MM.1S (cell line): Measurements from ENCODE around the gene FBXW9.
"Not testable (repeated sequence)": the region's sequence is repeated elsewhere in the genome, so short reads cannot be mapped to it uniquely, and the experiment has no call there.

Source experiments
- DNase-seq: peaks from one replicate; pipeline ENCODE4 v3.0.0-alpha.2; 2015
- H2AFZ ChIP-seq: fragments of 300-600 bp; sonication (generic); 2 replicates; pipeline ENCODE4 v1.6.0; 2016; ENCODE audit warnings: antibody characterized with exemption, low read length
- H3F3A ChIP-seq: fragments of 300-600 bp; sonication (generic); 2 replicates; pipeline ENCODE4 v1.6.1; 2016; ENCODE audit warnings: mild to moderate bottlenecking, antibody characterized with exemption, low read length, moderate library complexity, mixed read lengths; ENCODE audit not compliant: insufficient read depth
- H3K27ac ChIP-seq: fragments of 300-600 bp; sonication (generic); 2 replicates; pipeline ENCODE4 v1.5.1; 2016; ENCODE audit warnings: mild to moderate bottlenecking, low read length
- H3K27me3 ChIP-seq: fragments of 300-600 bp; sonication (generic); replicated peaks from 2 replicates; pipeline ENCODE4 v1.6.0; 2016; ENCODE audit warnings: low read length; ENCODE audit not compliant: insufficient read depth
- H3K36me3 ChIP-seq: fragments of 300-600 bp; sonication (generic); replicated peaks from 2 replicates; pipeline ENCODE4 v1.6.1; 2016; ENCODE audit warnings: mild to moderate bottlenecking, low read length, mixed read lengths; ENCODE audit not compliant: insufficient read depth
- H3K4me1 ChIP-seq: fragments of 300-600 bp; sonication (generic); 2 replicates; pipeline ENCODE4 v1.6.1; 2016; ENCODE audit warnings: low read length, mixed read lengths
- H3K4me2 ChIP-seq: fragments of 300-600 bp; sonication (generic); 2 replicates; pipeline ENCODE4 v1.6.0; 2016; ENCODE audit warnings: low read depth, low read length
- H3K4me3 ChIP-seq: fragments of 300-600 bp; sonication (generic); 2 replicates; pipeline ENCODE4 v1.5.1; 2016; ENCODE audit warnings: low read length, mixed read lengths
- H3K79me2 ChIP-seq: fragments of 300-600 bp; sonication (generic); 2 replicates; pipeline ENCODE4 v1.6.1; 2016; ENCODE audit warnings: mixed run types, low read length, mixed read lengths
- H3K9ac ChIP-seq: fragments of 300-600 bp; sonication (generic); 2 replicates; pipeline ENCODE4 v1.6.1; 2016; ENCODE audit warnings: low read length, mixed read lengths
- H3K9me2 ChIP-seq: fragments of 300-600 bp; sonication (generic); replicated peaks from 2 replicates; pipeline ENCODE4 v1.6.1; 2016; ENCODE audit warnings: mild to moderate bottlenecking, low read length, mixed read lengths; ENCODE audit not compliant: insufficient read depth
- H3K9me3 ChIP-seq: fragments of 300-600 bp; sonication (generic); replicated peaks from 2 replicates; pipeline ENCODE4 v1.6.1; 2016; ENCODE audit warnings: mild to moderate bottlenecking, low read length, mixed read lengths; ENCODE audit not compliant: insufficient read depth
- H4K20me1 ChIP-seq: fragments of 300-600 bp; sonication (generic); 2 replicates; pipeline ENCODE4 v1.6.1; 2016; ENCODE audit warnings: mild to moderate bottlenecking, low read length, moderate library complexity, mixed read lengths; ENCODE audit not compliant: insufficient read depth
- CTCF ChIP-seq: fragments of 300-600 bp; sonication (generic); IDR thresholded peaks from 2 replicates; pipeline ENCODE4 v1.5.1; 2016; ENCODE audit warnings: antibody characterized with exemption, low read length, mixed read lengths
- EZH2 ChIP-seq: fragments of 300-600 bp; sonication (generic); optimal IDR thresholded peaks from 2 replicates; pipeline ENCODE3; 2017; ENCODE audit warnings: low read depth, mild to moderate bottlenecking, antibody characterized with exemption, low read length, mixed read lengths
- EZH2phosphoT487 ChIP-seq: fragments of 300-600 bp; sonication (generic); IDR thresholded peaks from 2 replicates; pipeline ENCODE4 v1.6.1; 2018; ENCODE audit warnings: antibody characterized with exemption, low read length

The FBXW9 gene

GRCh38 chr19:12730064-12730463 lies 33.6 kb upstream of the FBXW9 start:
- peaks cover 21% of the 10 kb centered on the region; the same call in 1 of the 2 replicates for H4K20me1 ChIP-seq
- no peak for DNase-seq
- TF ChIP-seq CTCF (no peak), EZH2 (no peak), EZH2phosphoT487 (no peak)

GRCh38 chr19:12727745-12728433 lies 31.5 kb upstream of the FBXW9 start:
- Histone ChIP-seq H3F3A (peaks cover 21% of the 10 kb centered on the region), H3K9ac (no peak overlapping the region), H2AFZ (no peak overlapping the region), H3K4me1 (peaks cover 6% of the 10 kb centered on the region), H3K36me3 (peaks cover 6% of the 10 kb centered on the region), H3K4me2 (no peak overlapping the region), H4K20me1 (peaks cover 18% of the 10 kb centered on the region; the same call in 1 of the 2 replicates), H3K27ac (no peak overlapping the region), H3K9me2 (no peaks in the 10 kb centered on the region), H3K4me3 (no peak overlapping the region), H3K9me3 (no peaks in the 10 kb centered on the region), H3K79me2 (peaks cover 42% of the 10 kb centered on the region), H3K27me3 (no peaks in the 10 kb centered on the region)
- DNase-seq, result no peak
- no peak for TF ChIP-seq CTCF
- no peak for TF ChIP-seq EZH2phosphoT487
- TF ChIP-seq EZH2, result no peak

More at GRCh38 chr19:12730064-12730463, 33.6 kb upstream of the FBXW9 start:
- Histone ChIP-seq H3K27me3 (no peaks in the 10 kb centered on the region), H3K9ac (no peak overlapping the region), H3K36me3 (peaks cover 6% of the 10 kb centered on the region), H3K4me2 (no peak overlapping the region), H3K9me3 (no peaks in the 10 kb centered on the region), H3K27ac (no peak overlapping the region), H3K4me1 (peaks cover 5% of the 10 kb centered on the region; the same call in 1 of the 2 replicates), H3K9me2 (no peaks in the 10 kb centered on the region), H2AFZ (no peak overlapping the region), H3K79me2 (peaks cover 49% of the 10 kb centered on the region), H3F3A (peaks cover 15% of the 10 kb centered on the region; the same call in 1 of the 2 replicates), H3K4me3 (no peak overlapping the region)

DNA sequence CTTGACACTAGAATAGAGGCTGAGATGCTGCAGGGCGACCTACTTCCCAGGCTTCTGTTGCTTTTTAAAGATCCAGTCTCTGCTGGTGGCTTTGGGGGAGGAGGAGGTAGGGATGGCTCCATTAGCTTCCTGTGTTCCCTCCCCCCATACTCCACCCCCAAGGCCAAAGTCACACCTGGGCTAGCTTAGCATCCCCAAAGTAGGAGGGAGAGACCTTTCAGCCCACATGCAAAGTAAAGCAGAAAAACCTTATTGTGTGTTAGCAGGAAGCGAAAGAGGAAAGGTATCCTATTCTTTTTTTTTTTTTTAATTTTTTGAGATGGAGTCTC lies 30.5 kb upstream of the FBXW9 start:
- H2AFZ ChIP-seq, result no peak overlapping the region
- DNase-seq, result no peak
- peaks cover 12% of the 10 kb centered on the region; the same call in 1 of the 2 replicates for H4K20me1 ChIP-seq
- no peak for TF ChIP-seq EZH2
- no peak for TF ChIP-seq EZH2phosphoT487
- TF ChIP-seq CTCF, result no peak
- no peak overlapping the region for H3K4me3 ChIP-seq
- no peak overlapping the region for H3K27ac ChIP-seq
- no peaks in the 10 kb centered on the region for H3K27me3 ChIP-seq
- peaks cover 24% of the 10 kb centered on the region for H3F3A ChIP-seq
- H3K4me1 ChIP-seq, result peaks cover 3% of the 10 kb centered on the region; the same call in 1 of the 2 replicates
- no peak overlapping the region for H3K4me2 ChIP-seq
- H3K9me2 ChIP-seq, result no peaks in the 10 kb centered on the region
- peaks cover 38% of the 10 kb centered on the region for H3K79me2 ChIP-seq
- H3K9me3 ChIP-seq, result no peaks in the 10 kb centered on the region
- peaks cover 6% of the 10 kb centered on the region for H3K36me3 ChIP-seq
- H3K9ac ChIP-seq, result no peak overlapping the region

DNA sequence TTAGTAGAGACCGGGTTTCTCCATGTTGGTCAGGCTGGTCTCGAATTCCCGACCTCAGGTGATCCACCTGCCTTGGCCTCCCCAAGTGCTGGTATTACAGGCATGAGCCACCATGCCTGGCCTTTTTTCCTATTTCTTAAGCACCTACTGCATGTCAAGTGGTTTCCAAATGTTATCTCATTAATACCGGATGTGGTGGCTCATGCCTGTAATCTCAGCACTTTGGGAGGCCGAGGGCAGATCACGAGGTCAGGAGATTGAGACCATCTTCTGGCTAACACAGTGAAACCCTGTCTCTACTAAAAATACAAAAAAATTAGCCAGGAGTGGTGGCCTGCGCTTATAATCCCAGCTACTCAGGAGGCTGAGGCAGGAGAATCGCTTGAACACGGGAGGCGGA lies 29.2 kb upstream of the FBXW9 start:
- not testable (repeated sequence) for H3K27ac ChIP-seq, H3K9me2 ChIP-seq, H3K27me3 ChIP-seq, H3K4me3 ChIP-seq, H3K4me1 ChIP-seq, H3K4me2 ChIP-seq, H2AFZ ChIP-seq, H3K9me3 ChIP-seq, H4K20me1 ChIP-seq, H3K9ac ChIP-seq, H3K36me3 ChIP-seq, DNase-seq
- peaks cover 38% of the 10 kb centered on the region for H3K79me2 ChIP-seq
- peaks cover 19% of the 10 kb centered on the region for H3F3A ChIP-seq
